GM18508 (cell line): ENCODE measurements around the gene CT83.

ENCODE experiments used
- ATAC-seq: cut with Tn5 transposase; IDR thresholded peaks from one replicate; pipeline ENCODE4 v1.9.1; 2021; ENCODE audit warnings: moderate number of reproducible peaks; ENCODE audit not compliant: insufficient read depth, unreplicated experiment

The CT83 gene

GRCh38 chrX:116462822-116463221, at the start of gene CT83:
TSS of gene CT83 (minus strand) at chrX:116462976. CDS start at chrX:116462856, 120 bp downstream.
- ATAC-seq = peak; percentile 92

GRCh38 chrX:116499780-116500179, 37.0 kb upstream of the CT83 start:
- no peak for ATAC-seq

- ATAC-seq = no peak
These were observed 30.5 kb upstream of the CT83 start for GRCh38 chrX:116493271-116493670.

GRCh38 chrX:116490104-116490503, 27.3 kb upstream of the CT83 start:
- ATAC-seq = no peak

GRCh38 chrX:116480059-116480458, 17.3 kb upstream of the CT83 start:
- ATAC-seq = no peak

GRCh38 chrX:116449156-116449555, 13.6 kb downstream of the CT83 start:
- ATAC-seq = no peak

- no peak for ATAC-seq
These were observed 26.4 kb downstream of the CT83 start, which contains the start of gene SLC6A14 for GRCh38 chrX:116436358-116436816. TSS of gene SLC6A14 (plus strand) at chrX:116436606. CDS start at chrX:116436710, 104 bp downstream.

- ATAC-seq = no peak
These were observed 27.2 kb downstream of the CT83 start for GRCh38 chrX:116435597-116435996.

GRCh38 chrX:116427978-116428377, 34.8 kb downstream of the CT83 start:
- no peak for ATAC-seq

GRCh38 chrX:116417968-116418367, 44.8 kb downstream of the CT83 start:
- ATAC-seq = no peak

- ATAC-seq = no peak
These were observed 45.6 kb downstream of the CT83 start for GRCh38 chrX:116417214-116417613.

GRCh38 chrX:116413273-116413672, 49.5 kb downstream of the CT83 start:
- no peak for ATAC-seq
